BLaER1 (cell line): Measurements from ENCODE around the gene MEGF10.

Source experiments
- H3K27ac ChIP-seq: shearing (Covaris generic); formaldehyde crosslinking; 2 replicates; pipeline ENCODE4 v1.8.1; 2022
- H3K27me3 ChIP-seq: shearing (Covaris generic); formaldehyde crosslinking; 2 replicates; pipeline ENCODE4 v1.8.1; 2022
- H3K36me3 ChIP-seq: shearing (Covaris generic); formaldehyde crosslinking; 2 replicates; pipeline ENCODE4 v1.8.1; 2022
- H3K4me1 ChIP-seq: shearing (Covaris generic); formaldehyde crosslinking; 2 replicates; pipeline ENCODE4 v1.8.1; 2022
- H3K4me2 ChIP-seq: shearing (Covaris generic); formaldehyde crosslinking; 2 replicates; pipeline ENCODE4 v1.8.1; 2022
- H3K4me3 ChIP-seq: shearing (Covaris generic); formaldehyde crosslinking; 2 replicates; pipeline ENCODE4 v1.8.1; 2022
- H3K9ac ChIP-seq: shearing (Covaris generic); formaldehyde crosslinking; 2 replicates; pipeline ENCODE4 v1.8.1; 2022
- H3K9me3 ChIP-seq: shearing (Covaris generic); formaldehyde crosslinking; 2 replicates; pipeline ENCODE4 v1.8.1; 2022
- H4K20me1 ChIP-seq: shearing (Covaris generic); formaldehyde crosslinking; 2 replicates; pipeline ENCODE4 v1.8.1; 2022
- Cebpa-rat ChIP-seq: shearing (Covaris generic); IDR thresholded peaks from 2 replicates; pipeline ENCODE4 v1.8.1; 2022

The MEGF10 gene

GRCh38 chr5:127492854-127493738 is 202.5 kb downstream of the MEGF10 start:
- H4K20me1 ChIP-seq, result no peaks in the 10 kb centered on the region
- H3K9ac ChIP-seq, result no peak overlapping the region
- no peak overlapping the region for H3K4me3 ChIP-seq
- H3K4me1 ChIP-seq, result no peaks in the 10 kb centered on the region
- no peak overlapping the region for H3K27ac ChIP-seq
- TF ChIP-seq Cebpa-rat, result no peak
- H3K36me3 ChIP-seq, result no peaks in the 10 kb centered on the region
- H3K9me3 ChIP-seq, result no peaks in the 10 kb centered on the region
- no peaks in the 10 kb centered on the region for H3K27me3 ChIP-seq
- no peak overlapping the region for H3K4me2 ChIP-seq

GRCh38 chr5:127498548-127498947 is 208.0 kb downstream of the MEGF10 start:
- Histone ChIP-seq H3K4me2 (no peak overlapping the region), H3K9ac (no peak overlapping the region), H3K4me3 (no peak overlapping the region), H3K9me3 (no peaks in the 10 kb centered on the region), H3K27ac (no peak overlapping the region), H3K27me3 (no peaks in the 10 kb centered on the region), H3K36me3 (no peaks in the 10 kb centered on the region), H4K20me1 (no peaks in the 10 kb centered on the region), H3K4me1 (no peaks in the 10 kb centered on the region)
- TF ChIP-seq Cebpa-rat, result no peak

GRCh38 chr5:127505905-127506304 is 215.3 kb downstream of the MEGF10 start:
- no peak overlapping the region for H3K9ac ChIP-seq
- H3K4me2 ChIP-seq, result no peak overlapping the region
- H4K20me1 ChIP-seq, result no peaks in the 10 kb centered on the region

GRCh38 chr5:127506616-127507015 is 216.0 kb downstream of the MEGF10 start:
- Histone ChIP-seq H3K4me2 (no peak overlapping the region), H3K9ac (no peak overlapping the region), H4K20me1 (no peaks in the 10 kb centered on the region), H3K4me3 (no peak overlapping the region), H3K36me3 (no peaks in the 10 kb centered on the region), H3K4me1 (no peaks in the 10 kb centered on the region), H3K9me3 (no peaks in the 10 kb centered on the region), H3K27me3 (no peaks in the 10 kb centered on the region), H3K27ac (no peak overlapping the region)
- no peak for TF ChIP-seq Cebpa-rat

More at GRCh38 chr5:127505905-127506304, 215.3 kb downstream of the MEGF10 start:
- Histone ChIP-seq H3K4me3 (no peak overlapping the region), H3K4me1 (no peaks in the 10 kb centered on the region), H3K27ac (no peak overlapping the region), H3K9me3 (no peaks in the 10 kb centered on the region), H3K36me3 (no peaks in the 10 kb centered on the region), H3K27me3 (no peaks in the 10 kb centered on the region)
- no peak for TF ChIP-seq Cebpa-rat

GRCh38 chr5:127508644-127509373 is 218.2 kb downstream of the MEGF10 start:
- Histone ChIP-seq H3K9ac (no peak overlapping the region), H3K36me3 (no peaks in the 10 kb centered on the region), H3K4me2 (no peak overlapping the region), H3K27ac (no peak overlapping the region), H3K27me3 (no peaks in the 10 kb centered on the region), H4K20me1 (no peaks in the 10 kb centered on the region), H3K4me1 (no peaks in the 10 kb centered on the region), H3K4me3 (no peak overlapping the region), H3K9me3 (no peaks in the 10 kb centered on the region)
- no peak for TF ChIP-seq Cebpa-rat
